HG03196 (cell line): ENCODE measurements around the gene PTPRF.
"Not testable (repeated sequence)": the region's sequence is repeated elsewhere in the genome, so short reads cannot be mapped to it uniquely, and the experiment has no call there.

ENCODE experiments used
- ATAC-seq: cut with Tn5 transposase; IDR thresholded peaks from one replicate; pipeline ENCODE4 v1.9.1; 2021; ENCODE audit not compliant: unreplicated experiment

The PTPRF gene

DNA sequence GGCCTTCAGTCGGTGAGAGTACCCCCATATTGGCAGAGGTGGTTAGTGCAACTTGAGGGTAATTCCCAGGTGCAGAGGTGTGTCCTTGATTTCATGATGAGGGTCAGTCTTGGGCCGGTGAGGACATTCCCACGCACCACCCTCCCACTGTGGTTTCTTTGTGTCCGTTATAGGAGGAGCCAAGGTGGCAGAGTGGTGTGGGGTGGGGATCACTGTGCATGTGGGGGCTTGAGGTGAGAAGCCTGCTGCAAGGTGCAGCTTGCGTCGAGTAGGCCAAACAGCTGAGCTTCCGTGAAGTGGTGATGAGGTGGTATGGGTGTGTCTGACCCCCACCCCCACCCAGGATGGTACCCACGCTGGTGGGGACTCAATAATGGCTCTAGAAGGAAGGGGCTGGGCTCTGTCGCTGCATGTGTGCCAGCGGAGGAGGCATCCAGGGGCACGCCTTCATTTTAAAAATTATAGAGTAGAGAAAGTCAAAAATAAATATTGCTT lies 6.2 kb downstream of the PTPRF start:
- no peak for ATAC-seq

DNA sequence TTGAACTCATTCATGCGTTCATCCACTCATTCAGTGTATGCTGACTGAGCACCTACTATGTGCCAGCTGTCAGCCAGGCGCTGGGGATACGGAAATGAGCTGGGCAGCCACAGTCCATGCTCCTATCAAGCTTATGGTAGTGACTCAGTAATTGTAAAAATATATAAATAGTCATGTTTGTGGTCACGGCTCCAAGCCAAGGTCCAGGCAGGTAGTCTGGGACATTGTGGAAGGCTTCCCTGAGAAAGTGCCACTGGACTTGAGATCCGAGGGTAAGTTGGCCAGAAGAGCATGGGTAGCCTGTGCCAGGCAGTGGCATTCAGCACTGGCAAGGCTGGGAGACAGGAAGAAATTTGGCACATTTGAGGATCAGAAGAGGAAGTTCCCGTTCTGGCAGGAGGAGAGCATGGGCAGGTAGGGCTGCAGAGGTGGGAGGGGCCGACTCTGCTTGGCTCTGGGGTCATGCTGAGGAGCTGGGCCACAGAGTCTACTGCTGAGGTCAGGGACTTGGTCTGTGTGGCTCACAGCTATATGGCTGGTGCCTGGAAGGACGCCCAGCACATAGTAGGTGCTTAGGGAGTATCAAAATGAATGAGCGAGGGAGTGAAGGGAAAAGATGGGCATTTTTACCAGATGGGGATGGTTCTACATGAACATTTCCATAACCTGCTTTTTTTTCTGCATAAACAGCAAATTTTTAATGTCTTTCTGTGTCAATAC lies 6.9 kb downstream of the PTPRF start:
- no peak for ATAC-seq

DNA sequence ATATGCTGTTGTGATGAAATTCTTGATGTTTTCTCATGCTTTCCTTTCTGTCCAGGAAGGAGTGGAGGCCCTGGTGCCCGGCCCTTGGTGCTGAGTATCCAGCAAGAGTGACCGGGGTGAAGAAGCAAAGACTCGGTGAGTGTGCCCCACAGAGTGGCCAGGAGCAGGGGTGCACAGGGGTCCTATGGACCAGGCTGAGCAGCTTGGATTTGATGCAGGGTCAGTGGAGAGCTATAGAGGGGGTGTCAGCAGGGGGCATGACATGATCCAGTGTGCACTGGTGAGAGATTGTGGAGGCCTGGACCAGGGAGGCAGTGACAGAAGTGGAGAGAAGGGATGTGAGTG lies 7.4 kb downstream of the PTPRF start:
- no peak for ATAC-seq

DNA sequence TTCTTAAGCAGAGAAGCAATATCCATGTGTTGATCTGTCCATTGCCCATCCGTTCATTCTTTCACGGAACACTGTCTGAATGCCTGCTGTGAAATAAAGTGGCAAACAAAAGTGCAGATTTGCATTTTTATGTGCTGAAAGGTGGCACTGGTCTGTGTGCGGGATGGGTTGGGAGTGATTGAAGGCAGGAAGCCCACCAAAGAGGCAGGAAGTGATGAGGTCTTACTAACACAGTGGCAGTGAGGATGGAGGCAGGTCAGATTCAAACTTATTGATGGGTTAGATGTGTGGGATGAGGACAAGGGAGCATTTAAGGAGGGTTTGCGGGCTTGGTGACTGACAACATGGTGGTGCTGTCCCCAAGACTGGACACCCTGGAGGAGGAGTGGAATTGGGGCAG lies 8.3 kb downstream of the PTPRF start:
- no peak for ATAC-seq

DNA sequence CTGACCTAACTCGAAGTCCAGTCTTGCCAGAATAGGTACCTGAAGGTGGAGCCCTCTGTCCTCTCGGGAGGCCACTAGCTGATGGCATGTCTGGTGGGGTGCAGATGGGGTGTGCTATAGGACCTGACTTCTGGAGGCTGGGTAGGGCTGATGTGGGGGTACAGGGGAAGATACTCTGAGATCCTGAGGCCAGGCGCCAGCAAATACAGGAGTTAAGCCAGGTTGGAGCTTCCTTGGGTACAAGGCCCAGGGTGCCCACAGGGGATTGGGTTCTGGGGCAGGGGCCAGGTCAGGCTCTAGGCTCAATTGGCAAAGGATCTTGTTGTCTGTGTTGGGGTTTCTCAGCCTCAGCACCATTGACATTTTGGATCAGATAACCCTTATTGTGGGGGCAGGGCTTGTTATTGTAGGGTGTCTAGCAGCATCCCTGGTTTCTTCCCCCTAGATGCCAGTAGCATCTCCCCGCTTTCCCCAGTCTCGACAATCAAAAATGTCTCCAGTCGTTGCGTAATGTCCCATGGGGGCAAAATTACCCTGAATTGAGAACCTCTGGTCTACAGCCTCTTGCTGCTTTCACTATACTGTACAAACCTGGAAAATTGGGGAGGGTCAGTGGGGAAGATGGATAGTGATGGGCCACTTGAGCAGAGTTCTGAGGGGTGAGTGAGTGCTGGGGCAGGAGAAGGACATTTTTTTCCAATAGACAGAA lies 9.2 kb downstream of the PTPRF start:
- ATAC-seq: no peak

DNA sequence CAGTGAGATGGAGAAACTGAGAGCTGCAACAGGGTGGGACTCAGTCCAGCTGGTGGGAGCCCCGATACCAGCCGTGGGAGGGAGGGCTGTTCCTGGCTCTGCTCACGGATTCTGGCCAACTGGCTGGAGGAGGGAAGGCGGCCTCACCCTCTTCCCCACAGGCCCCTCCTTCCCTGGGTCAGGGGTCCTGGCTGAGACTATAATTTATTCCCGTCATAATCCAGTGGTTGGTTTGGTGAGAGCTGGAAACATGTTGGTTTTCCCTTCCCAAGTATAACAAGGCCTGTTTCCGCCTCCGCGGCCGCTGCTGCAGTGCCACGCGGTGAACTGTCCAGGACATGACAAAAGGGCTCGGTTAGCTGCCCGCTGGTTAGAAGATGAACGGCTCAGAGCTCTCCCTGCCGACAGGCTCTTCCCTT lies 10.0 kb downstream of the PTPRF start:
- no peak for ATAC-seq

DNA sequence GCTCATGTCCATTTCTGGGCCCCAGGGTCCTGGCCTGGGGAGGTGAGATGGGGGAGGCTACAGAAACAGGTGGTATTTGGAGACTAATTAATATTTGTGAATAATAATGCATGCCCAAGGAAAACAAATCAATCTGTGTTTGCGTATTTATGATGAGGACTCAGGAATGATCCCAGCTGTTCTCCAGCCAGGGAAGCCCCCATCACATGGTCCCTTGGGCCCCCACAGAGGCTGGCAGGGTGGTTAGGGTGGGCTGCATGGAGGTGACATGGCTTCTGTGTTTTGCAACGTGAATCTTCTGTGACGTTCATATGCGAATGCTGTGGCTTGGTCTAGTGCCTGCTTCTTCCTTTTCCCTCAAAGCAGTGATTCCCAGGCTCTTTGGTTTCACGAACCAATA lies 10.5 kb downstream of the PTPRF start:
- ATAC-seq: no peak

DNA sequence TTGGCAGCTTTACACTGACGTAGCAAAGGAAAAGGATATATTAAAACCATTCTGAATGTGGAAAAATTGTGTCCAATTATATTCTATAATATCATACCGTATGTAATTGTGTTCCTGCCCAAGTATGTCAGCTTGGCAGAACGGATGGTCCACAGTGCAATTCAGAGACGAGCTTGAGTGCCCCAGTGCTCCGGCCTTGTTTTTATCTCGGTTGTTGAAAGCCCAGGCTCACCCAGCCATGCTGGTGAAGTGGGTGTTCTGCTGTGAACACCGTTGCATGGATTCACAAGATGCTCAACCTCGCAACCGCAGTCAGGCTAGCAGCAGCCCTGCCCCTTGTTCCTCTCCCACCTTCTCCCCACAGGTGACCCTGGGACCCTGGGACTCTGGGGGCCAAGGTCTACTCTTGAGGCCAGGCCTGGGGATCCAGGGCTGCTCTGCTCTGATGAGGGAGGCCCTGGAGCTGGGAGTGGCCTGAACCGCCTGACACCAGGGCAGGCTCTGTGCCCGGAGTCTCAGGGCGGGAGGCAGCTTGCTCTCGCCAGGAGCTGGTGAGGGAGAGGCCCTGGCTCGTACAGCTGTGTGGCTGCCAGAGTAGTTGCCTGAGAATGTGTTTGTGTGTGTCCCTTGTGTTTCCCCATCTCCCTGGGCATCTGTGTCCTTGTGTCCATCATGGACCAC lies 11.2 kb downstream of the PTPRF start:
- ATAC-seq: no peak

DNA sequence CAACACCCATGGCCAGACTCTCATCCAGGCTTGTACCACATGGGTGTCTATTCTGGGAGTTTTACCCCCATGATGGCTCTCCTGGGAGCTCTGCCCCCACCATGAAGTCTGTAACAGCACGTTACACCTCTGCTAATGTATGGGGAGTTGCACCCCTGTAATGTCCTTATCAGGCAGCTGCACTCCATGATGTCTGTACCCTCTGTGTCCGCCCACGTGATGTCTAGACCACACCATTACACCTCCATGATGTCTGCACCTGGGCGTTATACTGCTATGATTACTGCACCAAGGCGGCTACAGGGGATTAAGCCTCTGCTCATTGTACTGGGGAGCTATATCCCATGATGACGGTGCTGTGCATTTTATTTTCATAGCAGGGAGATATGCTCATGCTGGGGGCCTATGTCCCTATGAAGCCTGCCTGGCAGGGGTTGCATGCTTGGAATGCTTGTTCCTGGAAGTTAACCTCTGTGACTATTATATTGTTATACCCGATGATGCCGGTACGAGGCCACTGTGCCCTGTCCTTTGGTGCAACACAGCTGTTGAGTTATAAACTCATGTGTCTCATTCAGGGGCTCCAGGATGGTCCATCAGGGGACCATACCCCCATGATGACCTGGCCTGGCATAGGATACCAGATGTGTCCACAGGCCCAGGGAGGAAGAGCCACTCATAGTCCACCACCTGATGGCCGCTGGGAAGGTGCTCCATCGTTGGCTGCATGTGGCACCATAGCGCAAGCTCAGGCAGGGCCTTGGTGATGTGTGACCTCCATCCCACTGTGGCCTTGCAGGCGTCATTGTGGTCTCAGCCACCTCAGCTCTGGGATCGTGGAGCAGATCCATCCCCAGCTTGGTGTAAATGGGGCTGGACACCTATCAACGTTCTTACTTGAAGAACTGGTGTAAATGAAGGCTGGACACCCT lies 12.1 kb downstream of the PTPRF start:
- no peak for ATAC-seq

DNA sequence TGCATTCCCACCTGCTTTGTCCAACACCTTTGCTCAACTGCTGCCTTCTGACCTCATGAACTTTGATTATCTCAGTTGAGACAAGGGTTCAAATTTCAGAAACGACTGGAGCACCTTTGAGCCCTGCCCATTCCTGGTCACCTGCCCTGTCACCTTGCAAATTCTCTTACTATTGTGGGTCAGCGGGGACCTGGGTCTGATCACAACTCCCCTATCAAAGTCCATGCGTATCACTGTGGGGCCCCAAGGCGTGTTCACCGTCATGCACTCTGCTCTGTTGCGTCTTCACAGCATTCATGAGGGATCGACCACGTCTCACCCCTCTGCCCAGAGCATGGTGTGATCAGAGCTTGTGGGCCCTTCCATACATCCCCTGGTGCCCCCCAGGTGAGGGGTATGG lies 12.9 kb downstream of the PTPRF start:
- no peak for ATAC-seq

DNA sequence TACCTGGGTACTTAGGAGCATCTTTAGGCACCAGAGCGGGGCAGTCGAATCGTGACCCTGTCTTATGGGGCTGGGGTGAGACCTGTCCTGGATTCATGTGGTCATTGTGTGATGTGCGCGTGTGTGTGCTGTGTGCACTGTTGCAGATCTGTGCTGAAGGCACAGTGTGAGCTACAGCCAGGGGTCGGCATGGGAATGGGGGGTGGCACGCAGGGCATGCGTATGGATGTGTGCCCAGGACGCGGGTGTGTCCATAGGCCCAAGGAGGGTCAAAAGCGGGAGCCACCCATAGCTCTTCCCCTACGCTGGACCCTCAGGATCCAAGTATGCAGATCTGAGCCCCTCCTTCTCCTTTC lies 14.6 kb downstream of the PTPRF start:
- no peak for ATAC-seq

DNA sequence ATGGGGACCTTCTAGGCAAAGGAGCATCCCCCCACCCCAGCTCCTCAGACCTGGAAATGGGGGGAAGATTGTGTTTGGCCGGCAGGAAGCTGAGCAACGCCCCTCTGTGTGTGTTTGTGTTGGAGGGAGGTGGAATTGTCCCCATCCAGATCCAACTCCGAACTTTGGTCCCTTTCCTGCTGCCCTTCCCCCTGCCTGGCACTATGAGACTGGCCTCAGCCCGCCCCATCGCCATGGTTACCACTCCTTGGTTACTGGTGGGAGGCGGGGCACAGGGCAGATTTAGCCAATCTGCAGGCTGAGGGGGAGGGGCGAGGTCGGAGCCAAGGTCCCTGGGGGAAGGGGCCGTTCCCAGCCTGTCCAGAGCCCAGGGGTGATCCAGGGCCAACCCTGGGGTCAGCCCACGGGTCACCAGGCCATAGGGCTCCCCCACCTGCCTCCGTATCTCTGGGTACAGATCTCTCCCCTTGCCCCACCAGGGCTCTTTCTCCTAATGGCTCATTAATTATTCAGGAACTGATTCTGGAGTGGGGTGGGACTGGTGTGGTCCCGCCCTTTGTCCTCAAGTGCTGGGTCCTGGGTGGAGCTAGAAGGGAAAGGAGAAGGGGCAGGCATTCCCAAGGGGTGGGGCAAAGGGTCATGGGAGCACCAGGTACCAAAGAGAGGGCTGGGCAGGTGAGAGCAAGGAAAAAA lies 15.2 kb downstream of the PTPRF start:
- ATAC-seq: no peak

DNA sequence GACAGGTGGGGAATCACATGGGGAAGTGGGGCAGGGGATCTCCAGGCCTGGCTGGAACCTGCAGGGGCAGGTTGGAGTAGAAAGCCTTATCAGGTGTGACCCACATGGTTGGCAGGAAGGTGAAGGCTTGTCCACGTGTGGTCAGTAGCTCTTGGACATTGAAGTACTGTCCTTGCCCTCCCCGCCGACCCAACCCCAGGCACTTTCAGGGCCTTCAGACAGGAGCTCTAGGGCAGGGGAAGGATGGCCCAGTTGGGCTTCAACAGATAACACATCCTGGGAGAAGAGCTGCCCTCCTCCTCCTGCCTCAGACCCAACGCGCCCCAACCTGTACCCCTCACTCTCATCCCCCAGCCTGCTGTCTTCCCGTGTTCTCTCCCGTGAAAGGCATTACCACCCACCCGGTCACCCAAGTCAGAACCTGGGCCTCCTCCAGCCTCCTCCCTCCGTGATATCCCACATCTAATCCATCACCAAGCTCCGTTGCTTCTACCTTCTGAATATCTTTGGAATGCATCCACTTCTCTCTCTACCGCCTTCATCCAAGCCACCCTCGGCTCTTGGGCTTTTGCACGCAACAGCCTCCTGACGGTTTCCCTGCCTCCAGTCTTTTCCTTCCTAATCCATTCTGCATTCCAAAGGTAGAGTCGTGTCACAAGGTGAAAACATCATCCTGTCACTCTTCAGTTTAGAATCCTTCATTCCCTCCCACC lies 15.9 kb downstream of the PTPRF start:
- no peak for ATAC-seq

DNA sequence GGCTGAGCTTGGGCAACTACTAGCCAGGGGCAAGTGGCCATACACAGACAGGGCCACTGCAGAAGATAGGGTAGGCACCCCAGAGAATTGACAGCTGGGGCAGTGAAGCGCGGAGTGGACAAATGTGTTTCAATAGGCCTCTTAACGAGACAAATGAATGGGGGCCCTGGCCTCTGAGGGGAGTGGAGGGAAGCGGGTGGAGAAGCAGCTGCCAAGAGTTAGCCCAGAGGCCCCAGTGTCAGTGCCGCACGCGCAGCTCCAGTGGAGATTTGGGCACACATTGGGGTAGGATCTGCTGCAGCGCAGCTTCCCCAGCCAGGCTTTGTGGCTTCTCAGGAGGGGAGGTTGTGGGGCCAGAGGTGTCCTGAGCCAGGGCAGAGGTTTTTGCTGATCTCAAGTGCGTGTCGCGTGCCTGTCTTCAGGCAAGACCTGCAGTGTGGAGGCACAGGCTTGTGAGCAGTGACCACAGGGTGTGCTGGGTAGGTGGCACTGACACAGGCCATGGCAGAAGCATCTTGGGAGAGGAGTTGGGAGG lies 16.9 kb downstream of the PTPRF start:
- no peak for ATAC-seq

DNA sequence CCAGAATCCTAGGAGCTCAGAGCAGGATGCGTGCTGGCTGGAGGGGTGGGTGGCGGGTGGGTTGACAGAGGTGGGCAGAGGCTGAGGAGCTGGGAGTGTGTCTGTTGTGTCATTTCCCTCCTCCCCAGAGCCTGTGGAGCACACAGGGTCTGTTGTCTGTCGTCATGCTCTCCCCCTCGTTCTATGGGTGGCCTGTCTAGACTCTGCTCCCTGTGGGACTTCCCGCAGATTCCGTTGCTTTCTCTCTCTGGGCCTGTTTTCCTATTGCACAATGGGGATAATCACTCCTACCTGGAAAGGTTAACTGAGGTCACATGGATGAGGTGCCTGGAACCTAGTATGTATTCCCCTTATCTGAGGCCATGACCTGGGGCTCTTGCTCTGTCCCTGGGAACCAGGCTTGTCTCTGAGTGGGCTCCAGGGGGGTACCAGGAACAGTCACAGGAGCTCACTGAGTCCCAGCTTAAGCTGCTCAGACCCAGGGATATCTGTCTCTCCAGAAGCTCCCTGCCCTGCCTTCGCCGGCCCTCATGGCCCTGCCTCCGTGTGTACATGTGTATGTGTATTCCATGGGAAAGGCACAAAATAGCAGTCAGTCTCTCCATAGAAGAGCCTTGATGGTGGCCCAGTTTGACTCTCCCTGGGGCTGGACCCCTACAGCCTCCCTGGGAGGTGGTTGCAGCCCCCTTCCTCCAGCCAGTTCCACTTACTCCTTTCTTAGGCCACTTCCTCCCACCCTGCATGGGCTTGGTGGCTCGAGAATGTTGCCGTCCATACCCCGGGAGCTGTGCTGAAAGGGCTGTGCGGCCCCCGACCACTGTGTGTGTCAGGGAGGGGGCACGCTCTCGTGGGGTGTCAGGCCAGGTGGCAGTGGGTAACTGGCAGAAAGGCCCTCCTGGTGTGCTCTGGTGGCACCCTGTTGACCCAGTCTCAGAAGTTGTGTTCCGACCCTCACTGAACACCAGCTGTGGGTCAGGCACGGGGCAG lies 17.9 kb downstream of the PTPRF start:
- no peak for ATAC-seq

DNA sequence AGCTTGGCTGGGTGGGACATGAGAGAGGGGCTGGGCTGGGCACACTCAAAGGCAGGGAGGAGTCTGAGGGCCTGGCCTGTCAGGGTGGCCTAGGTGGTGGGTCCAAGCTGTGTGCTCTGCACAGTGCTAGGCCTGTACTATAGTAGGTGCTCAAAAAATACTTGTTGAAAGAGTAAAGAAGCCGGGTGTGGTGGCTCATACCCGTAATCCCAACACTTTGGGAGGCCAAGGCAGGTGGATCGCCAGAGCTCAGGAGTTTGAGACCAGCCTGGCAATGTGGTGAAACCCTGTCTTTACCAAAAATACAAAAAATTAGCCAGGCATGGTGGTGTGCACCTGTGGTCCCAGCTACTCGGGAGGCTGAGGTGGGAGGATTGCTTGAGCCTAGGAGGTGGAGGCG lies 18.7 kb downstream of the PTPRF start:
- not testable (repeated sequence) for ATAC-seq

DNA sequence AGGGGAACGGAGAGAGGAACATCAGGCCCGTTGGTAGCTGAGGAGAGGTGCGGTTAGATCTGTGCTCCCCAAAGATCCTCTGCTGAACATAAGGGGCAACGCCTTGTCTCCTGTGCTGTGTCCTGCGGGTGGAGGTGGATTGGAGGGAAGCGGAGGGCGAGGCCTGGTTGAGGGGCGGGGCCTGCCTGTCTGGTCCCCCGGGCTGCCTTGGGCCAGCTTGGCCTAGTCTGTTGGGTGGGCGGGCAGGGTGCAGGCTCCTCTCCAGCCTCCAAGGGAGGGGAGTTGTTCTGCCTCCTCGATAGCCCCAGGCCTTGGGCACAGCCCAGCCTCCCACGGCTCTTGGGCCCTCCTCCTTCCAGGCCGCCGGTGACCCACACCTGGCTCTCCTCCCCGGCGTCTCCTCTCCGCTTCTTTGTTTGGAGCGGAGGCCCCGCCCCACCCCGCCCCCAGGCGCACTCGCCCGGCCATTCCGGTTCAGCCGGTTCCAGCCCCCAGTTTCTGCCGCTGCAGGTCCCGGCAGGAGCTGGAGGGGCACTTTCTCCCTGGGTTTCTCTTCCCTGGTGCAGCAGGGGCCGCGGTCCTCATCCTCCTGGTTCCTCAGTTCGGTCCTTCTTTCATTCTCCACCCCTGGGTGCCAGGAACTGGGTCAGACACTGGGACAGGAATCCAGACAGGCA lies 19.4 kb downstream of the PTPRF start:
- no peak for ATAC-seq
